K562 (cell line): ENCODE results near the gene BLTP3A. TPM values are rescaled to one million over a fixed set of nuclear protein-coding genes. Genes with fewer than 3 reads are reported as not detected.

Experiments used
- ATAC-seq: fragments of 200-7000 bp; cut with Tn5 transposase; 3 replicates; pipeline ENCODE4 v1.9.1; 2020; ENCODE audit warnings: moderate library complexity
- BruUV-seq: library from RNA; stranded (reverse); fragments of 400-500 nt; replicated peaks from 2 replicates; lab custom pipeline; 2021; lab: Mats Ljungman, UMichigan
- CTCF ChIA-PET: fragments of 300-600 bp; formaldehyde crosslinking; extraction: SDS; loops from one replicate; lab custom pipeline; 2021; ENCODE audit warnings: low intra/inter-chr PET ratio; lab: Yijun Ruan, JAX
- POLR2A ChIA-PET: fragments of 300-600, 350-650 bp; sonication (Branson Sonifier 250); formaldehyde crosslinking; extraction: SDS; loops from one replicate; lab custom pipeline; 2021; ENCODE audit warnings: antibody characterized with exemption, inconsistent platforms; lab: Yijun Ruan, JAX
- DNase-seq, 4 experiments: peaks; one replicate each; pipeline versions ENCODE4 v3.0.0 to v3.0.0-alpha.2; 2011 to 2018; ENCODE audit warnings: low spot score in 3 of 4, mixed read lengths in 3 of 4; ENCODE audit errors: extremely low read depth in 1 of 4
- FAIRE-seq: peaks from 2 replicates; lab custom pipeline; 2011; peaks lifted over from hg19 to GRCh38; lab: Jason Lieb, UNC
- H2AFZ ChIP-seq: 2 replicates; pipeline ENCODE4 v1.6.0; 2011; ENCODE audit warnings: low read depth, low read length, control low read depth, inconsistent platforms
- H3K27ac ChIP-seq: fragments of 200-600 bp; 3 replicates; pipeline ENCODE4 v1.8.0; 2011; ENCODE audit warnings: low read depth, mild to moderate bottlenecking, control low read depth, inconsistent platforms, low read length, moderate library complexity, mixed read lengths; ENCODE audit errors: extremely low read depth
- H3K27me3 ChIP-seq, 2 experiments: fragments of 300-600 bp in 1 of 2; 2 replicates in 1 of 2; 3 replicates in 1 of 2; pipeline versions ENCODE4 v1.6.0 to v1.8.0; 2011; ENCODE audit warnings: inconsistent platforms in 2 of 2, low read length in 2 of 2, mild to moderate bottlenecking in 1 of 2, mixed read lengths in 1 of 2, moderate library complexity in 1 of 2; ENCODE audit not compliant: control insufficient read depth in 2 of 2, insufficient read depth in 2 of 2
- H3K36me3 ChIP-seq: fragments of 300-600 bp; 3 replicates; pipeline ENCODE4 v1.8.0; 2011; ENCODE audit warnings: mild to moderate bottlenecking, low read length, inconsistent platforms; ENCODE audit not compliant: control insufficient read depth, insufficient read depth
- H3K4me1 ChIP-seq, 2 experiments: fragments of 200-600 bp in 1 of 2; replicated peaks in 1 of 2; 2 replicates in 1 of 2; 3 replicates in 1 of 2; pipeline versions ENCODE4 v1.5.1 to v1.8.0; 2011; ENCODE audit warnings: inconsistent platforms in 2 of 2, low read length in 2 of 2, mild to moderate bottlenecking in 1 of 2, mixed read lengths in 1 of 2, moderate library complexity in 1 of 2; ENCODE audit not compliant: control insufficient read depth in 2 of 2, insufficient read depth in 2 of 2
- H3K4me2 ChIP-seq: 2 replicates; pipeline ENCODE4 v1.6.1; 2011; ENCODE audit warnings: low read length, control low read depth, inconsistent platforms, mixed read lengths; ENCODE audit not compliant: insufficient read depth
- H3K4me3 ChIP-seq: fragments of 200-600 bp; sonication (generic), shearing (Covaris generic); 2 replicates; pipeline ENCODE4 v1.5.1; 2016; ENCODE audit warnings: control low read depth, inconsistent platforms
- H3K79me2 ChIP-seq: fragments of 200-600 bp; 3 replicates; pipeline ENCODE4 v1.8.0; 2011; ENCODE audit warnings: low read length, inconsistent platforms; ENCODE audit not compliant: control insufficient read depth, insufficient read depth
- H3K9ac ChIP-seq, 2 experiments: 2 replicates each; pipeline versions ENCODE4 v1.6.0 to v1.6.1; 2011; ENCODE audit warnings: low read depth in 2 of 2, low read length in 2 of 2, control low read depth in 1 of 2, inconsistent platforms in 1 of 2, mild to moderate bottlenecking in 1 of 2, mixed read lengths in 1 of 2; ENCODE audit not compliant: insufficient read depth in 1 of 2
- H3K9me1 ChIP-seq: one replicate; pipeline ENCODE4 v1.6.0; 2011; ENCODE audit warnings: inconsistent platforms, mild to moderate bottlenecking, low read length, moderate library complexity; ENCODE audit not compliant: control insufficient read depth, insufficient read depth
- H3K9me3 ChIP-seq: replicated peaks from 2 replicates; pipeline ENCODE4 v1.5.1; 2011; ENCODE audit warnings: low read depth, low read length, inconsistent platforms; ENCODE audit not compliant: control insufficient read depth, insufficient read depth
- H4K20me1 ChIP-seq: replicated peaks from 2 replicates; pipeline ENCODE4 v1.6.1; 2011; ENCODE audit warnings: low read length, inconsistent platforms, mixed read lengths; ENCODE audit not compliant: control insufficient read depth, insufficient read depth
- CTCF ChIP-seq, 3 experiments: IDR thresholded peaks in 2 of 3; conservative IDR thresholded peaks in 1 of 3; 2 replicates each; pipeline ENCODE4 v1.5.1; 2011 to 2012; ENCODE audit warnings: low read length in 3 of 3, mild to moderate bottlenecking in 3 of 3, control low read depth in 2 of 3, improper control_type of control experiment in 1 of 3, inconsistent platforms in 1 of 3, low read depth in 1 of 3, mixed read lengths in 1 of 3, moderate library complexity in 1 of 3; ENCODE audit not compliant: insufficient read depth in 2 of 3
- HOXB6 ChIP-seq: fragments of 250-450 bp; sonication (Bioruptor Pico); IDR thresholded peaks from 2 replicates; pipeline ENCODE4 v1.5.1; 2022; ENCODE audit warnings: mild to moderate bottlenecking, borderline replicate concordance
- RBM25 ChIP-seq: fragments of 200-400 bp; formaldehyde crosslinking; IDR thresholded peaks from 2 replicates; pipeline ENCODE4 v1.6.1; 2018; ENCODE audit warnings: low read length, low read depth, moderate library complexity; ENCODE audit not compliant: severe bottlenecking
- SMC3 ChIP-seq: conservative IDR thresholded peaks from 2 replicates; pipeline ENCODE4 v1.6.1; 2011; ENCODE audit warnings: low read depth, low read length, improper control_type of control experiment; ENCODE audit not compliant: insufficient read depth
- WGBS: fragments of 100-300 bp; shearing (Covaris generic); methylation state at CpG from one replicate; pipeline ENCODE4 v1.1.6; 2016; ENCODE audit warnings: low coverage, mixed read lengths; ENCODE audit not compliant: insufficient coverage; ENCODE audit errors: missing lambda C conversion rate; 5-methylcytosine and 5-hydroxymethylcytosine counted together
- in situ Hi-C: fragments of 300-500 bp; cut with MboI; formaldehyde crosslinking; loops from 4 replicates; pipeline ENCODE4 v1.15.0; 2018; ENCODE audit warnings: inconsistent platforms, mixed read lengths
- intact Hi-C: fragments of 100-400 bp; cut with micrococcal nuclease; formaldehyde crosslinking; loops from 2 replicates; pipeline ENCODE4 v1.14.2; 2022
- polyA plus RNA-seq, 8 experiments: library from polyadenylated mRNA; depleted of rRNA in 4 of 8; stranded (reverse) in 5 of 8; unstranded in 3 of 8; fragments of >200 nt; fragmentation: Nextera tagmentation in 2 of 8; fragmentation: Illumina TruSeq in 1 of 8; extraction: Ambion mirVana in 2 of 8; extraction: Trizol in 1 of 8; gene quantifications; 2 replicates each; pipeline versions ENCODE4 v1.2.1 to v1.2.3, GENCODE V29; 2011 to 2014; ENCODE audit warnings: inconsistent platforms in 1 of 8, missing spikeins in 1 of 8
- total RNA-seq, 7 experiments: library from RNA; depleted of rRNA in 6 of 7; stranded (reverse); fragments of >200 nt in 6 of 7; fragmentation: Illumina TruSeq in 2 of 7; extraction: Trizol in 2 of 7; gene quantifications; 2 replicates each; pipeline versions ENCODE4 v1.2.1 to v1.2.3, GENCODE V29; 2011 to 2021; ENCODE audit warnings: low replicate concordance in 1 of 7

The BLTP3A gene
- total and polyA plus RNA-seq, 9 of the 15 experiments (the other 6 are each of a cell fraction or from before 2014, with no cell fraction given), result 7.5 to 34.6 (median 15.5) TPM

- peaks cover 7% of the 10 kb centered on the region; the same call in 2 of the 3 replicates for H3K79me2 ChIP-seq
- no peaks in the 10 kb centered on the region for H3K4me1 ChIP-seq
- no peaks in the 10 kb centered on the region for H4K20me1 ChIP-seq
- FAIRE-seq (no peak), ATAC-seq (no peak), DNase-seq (no peak)
- no peak overlapping the region for H3K27ac ChIP-seq
- no peaks in the 10 kb centered on the region for H3K9me3 ChIP-seq
- no peak for TF ChIP-seq SMC3
- H3K9me1 ChIP-seq, result no peaks in the 10 kb centered on the region
- no peak overlapping the region for H2AFZ ChIP-seq
- H3K4me2 ChIP-seq, result no peak overlapping the region
- WGBS, result 96% methylated on average over 1 of the region's 1 CpG
- H3K9ac ChIP-seq, result no peak overlapping the region
- BruUV-seq, result no TSS peak
- no peaks in the 10 kb centered on the region for H3K27me3 ChIP-seq
- no peak overlapping the region for H3K4me3 ChIP-seq
- peaks cover 91% of the 10 kb centered on the region for H3K36me3 ChIP-seq
- ChIA-PET CTCF (no interaction called here), POLR2A (interaction anchor here (0.7 to 2.3 kb wide), 5 partner anchors 9 to 51 kb away, joined by 3 to 14 read pairs (median 3); partner anchors contain the start of gene SNRPC)
- in situ Hi-C loops, result no loop called here
- intact Hi-C loops, result no loop called here
Measured at GRCh38 chr6:34768148-34768547, 23.7 kb upstream of the BLTP3A start.

- no peak for ATAC-seq
- ChIA-PET CTCF (no interaction called here), POLR2A (interaction anchor here (1.4 to 1.6 kb wide), 4 partner anchors 11 to 15 kb away, joined by 3 to 7 read pairs (median 4); partner anchors contain the start of gene SNRPC)
- peaks cover 88% of the 10 kb centered on the region for H3K36me3 ChIP-seq
- BruUV-seq, result no TSS peak
- no peaks in the 10 kb centered on the region; a peak in 1 of 5 replicates for H3K4me1 ChIP-seq
- intact Hi-C loops, result no loop called here
- in situ Hi-C loops, result no loop called here
- 0 out of 2 replicates have a peak, but pooled peaks cover 2% of the 10 kb centered on the region for H3K9me3 ChIP-seq
- no peaks in the 10 kb centered on the region for H3K27me3 ChIP-seq
- no peaks in the 10 kb centered on the region for H3K9me1 ChIP-seq
- TF ChIP-seq RBM25, result no peak
- TF ChIP-seq HOXB6, result no peak
- no peak for TF ChIP-seq CTCF (IDR thresholded peaks at IDR 0.05 in 2 of 3, conservative IDR thresholded peaks at IDR 0.05 in 1 of 3; ENCODE audit: insufficient read depth in 2 of 3, low read depth in 1 of 3, low read length in 3 of 3)
- TF ChIP-seq, all 486 proteins: peak for 0
- Histone ChIP-seq H3K9ac (no peak overlapping the region), H3K27ac (no peak overlapping the region), H4K20me1 (no peaks in the 10 kb centered on the region), H3K79me2 (0 out of 3 replicates have a peak, but pooled peaks cover 3% of the 10 kb centered on the region), H3K4me2 (no peak overlapping the region), H3K4me3 (no peak overlapping the region), H2AFZ (no peak overlapping the region)
- DNase-seq, result no peak
- no peak for FAIRE-seq
- 71% methylated on average over 1 of the region's 1 CpG for WGBS
Measured at GRCh38 chr6:34771727-34772126, 20.2 kb upstream of the BLTP3A start.
